22Rv1 (cell line): Measurements from ENCODE around the gene ZNF581.

Experiments used
- ZFX ChIP-seq: fragments of 450-650 bp; IDR thresholded peaks from 2 replicates; pipeline ENCODE4 v1.6.1; 2017; ENCODE audit warnings: antibody characterized with exemption, borderline replicate concordance
- TF ChIP-seq, protein P1 (sequence below): fragments of 450-650 bp; IDR thresholded peaks from 2 replicates; pipeline ENCODE4 v1.5.1; 2017; ENCODE audit warnings: mild to moderate bottlenecking

- TF ChIP-seq, protein P1, sequence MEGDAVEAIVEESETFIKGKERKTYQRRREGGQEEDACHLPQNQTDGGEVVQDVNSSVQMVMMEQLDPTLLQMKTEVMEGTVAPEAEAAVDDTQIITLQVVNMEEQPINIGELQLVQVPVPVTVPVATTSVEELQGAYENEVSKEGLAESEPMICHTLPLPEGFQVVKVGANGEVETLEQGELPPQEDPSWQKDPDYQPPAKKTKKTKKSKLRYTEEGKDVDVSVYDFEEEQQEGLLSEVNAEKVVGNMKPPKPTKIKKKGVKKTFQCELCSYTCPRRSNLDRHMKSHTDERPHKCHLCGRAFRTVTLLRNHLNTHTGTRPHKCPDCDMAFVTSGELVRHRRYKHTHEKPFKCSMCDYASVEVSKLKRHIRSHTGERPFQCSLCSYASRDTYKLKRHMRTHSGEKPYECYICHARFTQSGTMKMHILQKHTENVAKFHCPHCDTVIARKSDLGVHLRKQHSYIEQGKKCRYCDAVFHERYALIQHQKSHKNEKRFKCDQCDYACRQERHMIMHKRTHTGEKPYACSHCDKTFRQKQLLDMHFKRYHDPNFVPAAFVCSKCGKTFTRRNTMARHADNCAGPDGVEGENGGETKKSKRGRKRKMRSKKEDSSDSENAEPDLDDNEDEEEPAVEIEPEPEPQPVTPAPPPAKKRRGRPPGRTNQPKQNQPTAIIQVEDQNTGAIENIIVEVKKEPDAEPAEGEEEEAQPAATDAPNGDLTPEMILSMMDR: no peak
- no peak for TF ChIP-seq ZFX
Observed at GRCh38 chr19:55617426-55617825, 26.0 kb upstream of the ZNF581 start.
